ENCODE data around the gene POMT1. TPM values are rescaled to one million over a fixed set of nuclear protein-coding genes. Genes with fewer than 3 reads are reported as not detected.
"Not testable (repeated sequence)": the region's sequence is repeated elsewhere in the genome, so short reads cannot be mapped to it uniquely, and the experiment has no call there.

POMT1 gene
- total RNA-seq, 2 experiments from 2014 or later: 41.5 to 53.7 TPM

DNA sequence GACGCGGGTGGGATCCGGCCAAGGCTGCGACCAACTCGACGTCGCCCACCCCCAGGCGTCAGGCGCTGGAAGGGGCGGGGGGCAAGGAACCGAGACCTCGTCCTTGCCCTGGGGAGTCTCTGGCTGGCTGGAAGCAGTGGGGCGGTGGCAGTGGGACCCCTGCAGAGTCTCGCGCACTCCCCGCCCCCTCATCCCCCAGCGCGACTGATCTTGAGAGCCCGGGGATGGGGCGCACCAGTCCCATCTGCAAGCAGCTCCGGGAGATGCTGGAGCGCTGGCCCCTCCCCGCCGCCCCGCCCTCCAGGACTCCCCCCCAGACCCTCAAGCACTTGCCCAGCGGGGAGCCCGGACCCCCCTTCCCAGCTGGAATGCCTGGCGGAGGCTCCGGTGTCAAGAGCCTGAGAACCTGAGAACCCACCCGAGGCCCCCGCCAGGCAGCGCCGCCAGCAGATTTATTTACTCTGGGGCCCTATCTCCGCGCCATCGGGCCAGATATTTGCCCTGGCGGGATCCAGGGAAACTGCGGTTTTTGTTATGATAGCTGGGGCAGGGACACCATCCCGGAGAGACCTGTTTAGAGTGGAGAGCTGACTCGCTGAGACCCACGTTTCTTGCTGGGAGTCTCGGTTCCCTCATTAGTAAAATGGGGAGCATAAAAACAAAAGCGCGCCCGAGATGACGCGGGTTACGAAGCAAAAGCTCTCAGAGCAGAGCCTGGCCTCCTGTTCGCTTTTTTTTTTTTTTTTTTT lies 43.8 kb downstream of the POMT1 start:
- ATAC-seq (peak; percentile 23), DNase-seq (no peak)
- peaks cover 23% of the 10 kb centered on the region for H3K9me3 Mint-ChIP-seq (ENCODE audit: low read depth)
- H3K4me3 Mint-ChIP-seq: peak overlapping the region; percentile 56
- peaks cover 25% of the 10 kb centered on the region for H3K36me3 Mint-ChIP-seq
- no peak overlapping the region for H3K27ac Mint-ChIP-seq
- CTCF ChIA-PET: interaction anchor here (0.7 to 1.5 kb wide), 3 partner anchors 13 to 489 kb away, joined by 3 to 7 read pairs (median 3); no protein-coding TSS in a partner anchor
- peaks cover 61% of the 10 kb centered on the region for H3K27me3 Mint-ChIP-seq
- H3K4me1 Mint-ChIP-seq: peaks cover 8% of the 10 kb centered on the region

DNA sequence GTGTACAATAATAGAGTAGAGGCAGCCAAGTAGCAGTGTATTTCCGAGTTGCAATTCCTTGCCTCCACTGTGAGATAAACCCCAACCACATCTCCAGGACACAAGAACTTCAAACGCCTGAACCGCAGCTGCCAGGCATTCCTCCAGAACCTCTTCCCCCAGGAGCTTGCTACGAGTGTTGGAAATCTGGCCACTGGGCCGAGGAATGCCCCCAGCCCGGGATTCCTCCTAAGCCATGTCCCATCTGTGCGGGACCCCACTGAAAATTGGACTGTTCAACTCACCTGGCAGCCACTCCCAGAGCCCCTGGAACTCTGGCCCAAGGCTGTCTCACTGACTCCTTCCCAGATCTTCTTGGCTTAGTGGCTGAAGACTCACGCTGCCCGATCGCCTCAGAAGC lies 46.5 kb downstream of the POMT1 start:
- H3K9me3 Mint-ChIP-seq (ENCODE audit: low read depth): peaks cover 12% of the 10 kb centered on the region
- H3K36me3 Mint-ChIP-seq: peaks cover 16% of the 10 kb centered on the region
- DNase-seq, ATAC-seq, H3K4me3 Mint-ChIP-seq, H3K4me1 Mint-ChIP-seq, CTCF ChIA-PET, H3K27ac Mint-ChIP-seq: not testable (repeated sequence)
- H3K27me3 Mint-ChIP-seq: peaks cover 80% of the 10 kb centered on the region

DNA sequence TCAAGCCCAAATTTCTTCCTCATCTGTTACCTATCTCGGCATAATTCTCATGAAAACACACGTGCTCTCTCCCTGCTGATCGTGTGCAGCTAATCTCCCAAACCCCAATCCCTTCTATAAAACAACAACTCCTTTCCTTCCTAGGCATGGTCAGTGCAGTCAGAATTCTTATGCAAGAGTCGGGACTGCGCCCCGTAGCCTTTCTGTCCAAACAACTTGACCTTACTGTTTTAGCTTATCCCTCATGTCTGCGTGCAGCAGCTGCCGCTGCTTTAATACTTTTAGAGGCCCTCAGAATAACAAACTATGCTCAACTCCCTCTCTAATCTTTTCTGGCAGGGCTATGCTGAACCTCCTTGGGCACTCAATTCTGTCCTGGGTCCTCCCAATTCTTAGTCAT lies 47.7 kb downstream of the POMT1 start:
- H3K27ac Mint-ChIP-seq; H3K4me1 Mint-ChIP-seq; H3K4me3 Mint-ChIP-seq; CTCF ChIA-PET; H3K36me3 Mint-ChIP-seq; DNase-seq; ATAC-seq; H3K9me3 Mint-ChIP-seq (ENCODE audit: low read depth): not testable (repeated sequence)
- H3K27me3 Mint-ChIP-seq: peaks cover 76% of the 10 kb centered on the region

DNA sequence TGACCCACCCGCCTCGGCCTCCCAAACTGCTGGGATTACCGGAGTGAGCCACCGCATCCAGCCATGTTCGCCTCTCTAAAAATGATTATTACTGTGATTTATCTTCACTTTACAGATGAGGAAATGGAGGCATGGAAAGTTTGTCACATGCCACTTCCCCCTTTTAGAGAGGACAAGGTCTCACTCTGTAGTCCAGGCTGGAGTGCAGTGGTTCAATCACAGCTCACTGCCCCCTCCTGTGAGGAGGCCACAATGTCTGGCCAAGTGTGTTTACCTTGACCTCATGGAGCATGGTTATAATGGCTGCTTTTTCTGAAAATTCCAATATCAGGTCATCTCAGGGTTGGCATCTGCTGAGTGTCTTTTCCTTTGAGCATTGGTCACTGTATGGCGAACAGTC lies 49.3 kb downstream of the POMT1 start:
- Mint-ChIP-seq H3K4me3 (no peak overlapping the region), H3K4me1 (peaks cover 4% of the 10 kb centered on the region), H3K36me3 (peaks cover 6% of the 10 kb centered on the region), H3K27me3 (peaks cover 76% of the 10 kb centered on the region), H3K27ac (no peak overlapping the region), H3K9me3 (ENCODE audit: low read depth) (peaks cover 7% of the 10 kb centered on the region)
- ATAC-seq (no peak), DNase-seq (no peak)
- CTCF ChIA-PET: no interaction called here

DNA sequence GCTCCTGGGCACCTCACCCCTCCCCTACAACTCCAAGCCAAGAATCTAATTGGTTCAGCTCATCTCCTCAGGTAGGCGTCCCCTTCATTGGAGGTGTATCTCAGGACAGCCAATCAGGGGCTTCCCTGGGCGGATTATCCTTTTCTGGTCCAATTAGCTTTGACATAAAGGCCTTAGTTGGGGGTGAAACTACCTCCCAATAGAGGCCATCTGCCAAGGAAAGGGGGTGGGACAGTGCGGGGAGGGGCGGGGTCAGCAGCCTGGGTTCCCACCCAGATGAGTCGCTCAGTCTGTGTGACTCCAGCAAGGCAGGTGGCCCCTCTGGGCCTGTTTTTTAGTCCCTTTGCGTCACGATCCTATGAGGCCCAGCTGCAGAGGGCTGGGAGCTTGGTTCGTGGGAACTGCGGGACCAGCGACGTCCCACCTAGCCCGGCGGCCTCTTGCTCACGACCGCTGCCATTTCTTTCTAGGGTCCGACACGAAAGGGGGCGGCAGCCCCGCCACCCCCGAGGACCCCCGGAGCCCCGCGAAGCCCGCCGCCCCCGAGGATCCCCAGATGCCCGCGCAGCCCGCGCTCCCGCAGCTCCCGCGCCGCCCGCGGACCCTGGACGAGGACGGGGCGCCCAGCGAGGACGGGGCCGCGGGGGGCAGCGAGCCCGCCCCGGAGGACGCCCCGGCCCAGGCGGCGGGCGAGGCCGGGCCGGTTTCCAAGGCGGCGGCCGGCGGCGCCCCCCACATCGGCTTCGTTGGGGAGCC lies 51.5 kb downstream of the POMT1 start:
- ATAC-seq: no peak
- H3K9me3 Mint-ChIP-seq (ENCODE audit: low read depth): no peaks in the 10 kb centered on the region
- H3K27me3 Mint-ChIP-seq: peaks cover 54% of the 10 kb centered on the region
- no peaks in the 10 kb centered on the region for H3K36me3 Mint-ChIP-seq
- H3K4me1 Mint-ChIP-seq: no peaks in the 10 kb centered on the region
- CTCF ChIA-PET: interaction anchor here (0.6 to 1.9 kb wide), 4 partner anchors 18 to 207 kb away, joined by 3 to 4 read pairs (median 4); no protein-coding TSS in a partner anchor
- no peak overlapping the region for H3K27ac Mint-ChIP-seq
- DNase-seq: no peak
- H3K4me3 Mint-ChIP-seq: no peak overlapping the region

DNA sequence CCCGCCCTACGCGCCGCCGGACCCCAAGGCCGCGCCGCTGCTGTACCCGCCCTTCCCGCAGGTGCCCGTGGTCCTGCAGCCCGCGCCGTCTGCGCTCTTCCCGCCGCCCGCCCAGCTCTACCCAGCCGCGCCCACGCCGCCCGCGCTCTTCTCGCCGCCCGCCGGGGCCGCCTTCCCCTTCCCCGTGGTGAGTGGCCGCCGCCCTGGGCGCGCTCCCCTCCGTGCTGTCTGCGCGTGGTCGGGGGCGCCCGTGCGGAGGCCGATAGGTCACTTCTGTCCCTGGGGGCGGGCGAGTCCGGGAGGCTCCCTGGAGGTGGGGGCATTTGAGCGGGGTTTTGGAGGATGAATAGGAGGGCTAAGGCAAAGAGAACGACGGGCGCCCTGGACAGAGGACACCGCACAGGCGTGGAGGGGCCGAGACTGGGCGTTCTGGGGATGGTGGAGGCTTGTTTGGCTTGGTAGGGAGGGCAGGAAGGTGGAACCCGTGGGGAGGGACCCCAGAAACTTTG lies 52.2 kb downstream of the POMT1 start:
- CTCF ChIA-PET: interaction anchor here (0.6 to 1.9 kb wide), 4 partner anchors 19 to 206 kb away, joined by 3 to 4 read pairs (median 4); no protein-coding TSS in a partner anchor
- peaks cover 48% of the 10 kb centered on the region for H3K27me3 Mint-ChIP-seq
- no peak for DNase-seq
- no peak overlapping the region for H3K4me3 Mint-ChIP-seq
- H3K9me3 Mint-ChIP-seq (ENCODE audit: low read depth): no peaks in the 10 kb centered on the region
- ATAC-seq: peak; percentile 33
- H3K4me1 Mint-ChIP-seq: no peaks in the 10 kb centered on the region
- no peak overlapping the region for H3K27ac Mint-ChIP-seq
- no peaks in the 10 kb centered on the region for H3K36me3 Mint-ChIP-seq

DNA sequence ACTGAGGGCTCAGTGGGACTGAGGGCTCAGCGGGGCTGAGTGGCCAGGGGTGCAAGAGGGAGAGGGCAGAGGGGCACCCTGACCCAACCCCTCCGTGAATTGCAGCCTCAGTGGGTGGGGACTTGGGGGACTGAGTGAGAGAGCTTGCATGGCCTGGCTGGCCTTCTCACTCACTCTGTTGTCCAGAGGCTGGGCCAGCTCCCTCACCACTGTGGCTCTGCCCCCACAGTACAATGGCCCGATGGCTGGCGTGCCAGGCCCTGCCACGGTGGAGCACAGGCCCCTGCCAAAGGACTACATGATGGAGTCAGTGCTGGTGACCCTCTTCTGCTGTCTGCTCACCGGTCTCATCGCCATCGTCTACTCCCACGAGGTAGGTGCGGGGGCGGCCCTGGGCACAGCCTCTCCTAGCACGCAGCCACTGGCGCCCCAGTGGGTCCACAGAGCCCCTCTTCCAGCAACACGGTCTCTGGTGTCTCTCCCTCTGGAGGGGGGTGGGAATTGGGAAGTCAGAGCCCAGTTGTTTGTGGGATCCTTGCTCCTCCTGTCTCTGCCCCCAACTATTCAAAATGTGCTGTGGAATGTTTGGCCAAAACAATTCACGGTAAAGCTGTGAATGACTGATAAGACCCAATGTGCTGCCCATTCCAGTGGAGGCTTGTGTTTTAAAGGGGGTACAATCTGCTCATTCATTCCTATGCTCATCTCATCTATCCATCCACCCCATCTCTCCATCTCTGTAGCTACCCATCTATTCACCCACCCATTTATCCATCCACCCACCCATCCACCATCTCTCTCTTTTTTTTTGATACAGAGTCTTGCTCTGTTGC lies 53.3 kb downstream of the POMT1 start:
- CTCF ChIA-PET: interaction anchor here (1.1 kb wide), 1 partner anchor 206 kb away, joined by 3 read pairs; no protein-coding TSS in a partner anchor
- Mint-ChIP-seq H3K27me3 (peaks cover 42% of the 10 kb centered on the region), H3K4me1 (no peaks in the 10 kb centered on the region), H3K9me3 (ENCODE audit: low read depth) (no peaks in the 10 kb centered on the region), H3K36me3 (no peaks in the 10 kb centered on the region), H3K4me3 (no peak overlapping the region), H3K27ac (no peak overlapping the region)
- ATAC-seq (no peak), DNase-seq (no peak)

DNA sequence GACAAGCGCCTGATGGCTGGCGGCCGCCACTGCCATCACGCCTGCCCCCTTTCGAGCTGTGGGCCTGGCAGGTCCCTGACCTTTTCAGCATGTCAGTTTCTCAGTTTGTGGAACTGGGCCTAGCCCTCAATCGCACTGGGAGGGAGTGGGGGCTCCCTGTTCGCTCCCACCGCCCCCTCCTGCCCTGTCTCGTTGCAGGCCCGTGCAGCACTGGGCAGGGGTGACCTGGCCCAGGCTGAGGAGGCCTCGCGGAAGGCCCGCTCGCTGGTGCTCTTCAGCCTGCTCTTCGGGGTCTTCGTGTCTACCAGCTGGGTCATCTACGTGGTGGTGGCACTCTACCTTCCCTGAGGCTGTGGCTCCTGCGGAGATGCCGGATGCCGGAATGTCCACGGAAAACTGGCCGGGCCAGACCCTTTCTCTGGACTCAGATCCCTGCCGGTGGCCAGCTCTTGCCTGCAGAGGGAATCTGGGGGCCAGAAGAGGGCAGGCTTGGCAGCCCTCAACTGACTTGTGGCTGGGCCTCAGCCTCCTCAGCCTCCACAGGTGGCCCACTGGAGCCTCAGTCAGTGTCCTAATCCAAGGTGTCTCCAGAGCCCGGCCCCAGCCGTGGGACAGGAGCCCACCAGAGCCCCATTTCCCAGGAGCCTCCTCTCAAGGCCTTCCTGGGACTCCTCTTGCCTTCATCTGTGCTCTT lies 55.3 kb downstream of the POMT1 start:
- H3K4me1 Mint-ChIP-seq: no peaks in the 10 kb centered on the region
- no peaks in the 10 kb centered on the region for H3K36me3 Mint-ChIP-seq
- no peak overlapping the region for H3K4me3 Mint-ChIP-seq
- DNase-seq: no peak
- no peak for ATAC-seq
- CTCF ChIA-PET: interaction anchor here (1.2 kb wide), 1 partner anchor 21 kb away, joined by 3 read pairs; no protein-coding TSS in a partner anchor
- H3K27me3 Mint-ChIP-seq: peaks cover 29% of the 10 kb centered on the region
- no peaks in the 10 kb centered on the region for H3K9me3 Mint-ChIP-seq (ENCODE audit: low read depth)
- H3K27ac Mint-ChIP-seq: no peak overlapping the region

DNA sequence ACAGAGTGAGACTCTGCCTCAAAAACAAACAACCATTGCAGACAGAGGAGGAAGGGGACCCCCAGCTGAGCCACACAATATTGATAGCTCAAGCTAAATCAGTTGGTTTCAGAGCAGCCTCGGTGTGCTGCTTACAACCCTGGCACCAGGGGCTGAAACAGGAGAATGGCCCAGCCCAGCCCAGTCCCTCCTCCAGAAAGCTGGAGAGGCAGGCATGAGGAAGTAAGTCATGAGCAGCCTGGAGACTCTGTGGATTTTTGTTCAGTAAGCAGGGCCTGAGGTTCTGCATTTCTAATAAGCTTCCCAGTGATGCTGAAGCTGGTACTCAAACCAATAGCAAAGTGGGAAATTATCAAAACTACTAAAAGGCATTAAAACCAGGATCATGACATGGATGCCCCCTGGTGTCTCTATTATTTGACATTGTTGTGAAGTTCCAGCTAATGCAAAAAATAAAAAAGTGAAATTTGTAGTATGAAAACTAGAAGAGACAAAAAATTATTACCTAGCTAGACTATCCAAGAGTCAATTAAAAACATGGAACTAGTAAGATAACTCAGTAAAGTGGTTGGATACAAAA lies 56.8 kb downstream of the POMT1 start:
- Mint-ChIP-seq H3K27ac (no peak overlapping the region), H3K4me3 (no peak overlapping the region), H3K4me1 (no peaks in the 10 kb centered on the region), H3K36me3 (peaks cover 2% of the 10 kb centered on the region), H3K9me3 (ENCODE audit: low read depth) (no peaks in the 10 kb centered on the region), H3K27me3 (peaks cover 17% of the 10 kb centered on the region)
- no peak for DNase-seq
- ATAC-seq: no peak
- CTCF ChIA-PET: interaction anchor here (0.8 to 3.1 kb wide), 8 partner anchors 13 to 209 kb away, joined by 3 to 20 read pairs (median 6); no protein-coding TSS in a partner anchor

DNA sequence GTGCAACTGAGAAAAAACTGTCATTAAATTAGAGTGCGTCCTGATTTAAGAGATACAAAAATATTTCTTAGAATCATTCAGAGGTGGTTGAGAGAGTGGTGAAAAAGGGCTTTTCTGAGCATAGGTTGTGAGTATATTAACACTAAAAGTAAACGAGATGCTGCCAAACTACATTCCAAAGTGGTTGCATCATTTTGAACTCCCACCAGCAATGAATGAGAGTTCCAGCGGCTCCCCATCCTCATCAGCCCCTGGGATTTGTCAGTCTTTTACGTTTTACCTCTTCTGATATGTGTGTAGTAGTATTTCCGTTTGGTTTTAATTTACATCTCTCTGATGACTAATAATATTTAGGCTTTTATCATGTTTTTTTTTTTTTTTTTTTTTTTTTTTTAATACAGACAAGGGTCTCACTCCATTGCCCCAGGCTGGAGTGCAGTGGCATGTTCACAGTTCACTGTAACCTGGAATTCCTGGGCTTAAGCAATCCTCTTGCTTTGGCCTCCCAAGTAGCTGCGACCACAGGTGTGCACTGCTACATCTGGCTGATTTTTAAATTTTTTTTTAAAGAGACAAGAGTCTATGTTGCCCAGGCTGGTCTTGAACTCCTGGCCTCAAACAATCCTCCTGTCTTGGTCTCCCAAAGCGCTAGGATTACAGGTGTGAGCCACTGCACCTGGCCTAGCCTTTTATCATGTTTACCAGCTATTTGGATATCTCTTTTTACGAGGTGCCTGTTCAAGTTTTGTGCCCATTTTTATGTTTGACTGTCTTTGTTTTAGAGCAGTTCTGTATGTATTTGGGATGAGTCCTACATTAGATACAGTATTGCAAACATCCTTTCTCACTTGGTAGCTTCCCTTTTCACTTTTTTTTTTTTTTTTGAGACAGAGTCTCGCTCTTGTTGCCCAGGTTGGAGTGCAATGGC lies 59.6 kb downstream of the POMT1 start:
- Mint-ChIP-seq H3K27me3 (no peaks in the 10 kb centered on the region), H3K9me3 (ENCODE audit: low read depth) (no peaks in the 10 kb centered on the region), H3K27ac (no peak overlapping the region), H3K4me1 (peaks cover 4% of the 10 kb centered on the region), H3K36me3 (peaks cover 8% of the 10 kb centered on the region), H3K4me3 (no peak overlapping the region)
- CTCF ChIA-PET: interaction anchor here (0.9 to 1.3 kb wide), 3 partner anchors 9 to 226 kb away, joined by 3 to 4 read pairs (median 3); no protein-coding TSS in a partner anchor
- no peak for ATAC-seq
- DNase-seq: no peak

DNA sequence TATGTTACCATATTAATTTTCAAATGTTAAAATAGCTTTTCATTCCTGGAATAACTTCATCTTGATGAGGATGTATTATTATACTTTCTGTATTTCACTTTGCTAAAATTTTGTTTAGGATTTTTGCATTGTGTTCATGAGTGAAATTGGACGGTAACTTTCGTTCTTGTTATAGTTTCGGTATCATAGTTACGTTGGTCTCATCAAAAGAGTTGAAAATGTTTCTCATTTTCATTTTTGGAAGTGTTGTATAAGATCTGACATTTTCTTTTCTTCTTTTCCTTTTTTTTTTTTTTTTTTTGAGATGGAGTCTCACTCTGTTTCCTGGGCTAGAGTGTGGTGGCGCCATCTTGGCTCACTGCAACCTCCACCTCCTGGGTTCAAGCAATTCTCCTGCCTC lies 62.7 kb downstream of the POMT1 start:
- CTCF ChIA-PET: interaction anchor here (0.9 to 1.5 kb wide), 3 partner anchors 13 to 177 kb away, joined by 3 read pairs; no protein-coding TSS in a partner anchor
- no peak overlapping the region for H3K4me3 Mint-ChIP-seq

More for the DNA sequence above, 62.7 kb downstream of the POMT1 start:
- DNase-seq (no peak), ATAC-seq (no peak)
- H3K9me3 Mint-ChIP-seq (ENCODE audit: low read depth): no peaks in the 10 kb centered on the region
- H3K27ac Mint-ChIP-seq: no peak overlapping the region
- peaks cover 23% of the 10 kb centered on the region for H3K36me3 Mint-ChIP-seq
- no peaks in the 10 kb centered on the region for H3K27me3 Mint-ChIP-seq
- H3K4me1 Mint-ChIP-seq: peaks cover 4% of the 10 kb centered on the region
